HepG2 (cell line): ENCODE results near the gene QSOX1. TPM values are rescaled to one million over a fixed set of nuclear protein-coding genes. Genes with fewer than 3 reads are reported as not detected.

Experiments
- CHCHD3 ChIP-seq: sonication (generic); formaldehyde crosslinking; IDR thresholded peaks from 2 replicates; pipeline ENCODE4 v1.8.0; 2022; ENCODE audit warnings: mild to moderate bottlenecking, missing genetic modification reagents, moderate library complexity
- RCOR2 ChIP-seq: IDR thresholded peaks from 2 replicates; pipeline ENCODE4 v1.6.1; 2016; ENCODE audit warnings: missing biosample characterization, missing genetic modification reagents
- ZNF768 ChIP-seq: sonication (generic); formaldehyde crosslinking; IDR thresholded peaks from 2 replicates; pipeline ENCODE4 v1.4.0; 2020; ENCODE audit warnings: missing genetic modification reagents
- polyA plus RNA-seq, 8 experiments: library from polyadenylated mRNA; depleted of rRNA in 3 of 8; stranded (reverse) in 7 of 8; unstranded in 1 of 8; fragments of >200 nt; fragmentation: Illumina TruSeq in 4 of 8; extraction: Trizol in 4 of 8; gene quantifications; 2 replicates each; pipeline versions ENCODE4 v1.2.1 to v1.2.3, GENCODE V29; 2011 to 2016; ENCODE audit warnings: low read depth in 4 of 8, missing spikeins in 1 of 8, mixed read lengths in 1 of 8; ENCODE audit not compliant: insufficient read depth in 1 of 8
- total RNA-seq, 5 experiments: library from RNA; depleted of rRNA; stranded (reverse); fragments of >200 nt; fragmentation: Illumina TruSeq; extraction: Trizol; gene quantifications; 2 replicates each; pipeline ENCODE4 v1.2.3, GENCODE V29; 2016; ENCODE audit warnings: low read depth in 1 of 5
- TF ChIP-seq, protein P1 (sequence below): sonication (generic); formaldehyde crosslinking; conservative IDR thresholded peaks from 2 replicates; pipeline ENCODE4 v1.4.0; 2020; ENCODE audit warnings: missing genetic modification reagents
- TF ChIP-seq, protein P2 (sequence below): sonication (generic); formaldehyde crosslinking; IDR thresholded peaks from 2 replicates; pipeline ENCODE4 v1.4.0; 2020; ENCODE audit warnings: missing genetic modification reagents
- TF ChIP-seq, protein P3 (sequence below): sonication (generic); formaldehyde crosslinking; IDR thresholded peaks from 2 replicates; pipeline ENCODE4 v1.5.0; 2020; ENCODE audit warnings: mild to moderate bottlenecking, missing genetic modification reagents, borderline replicate concordance

QSOX1 gene
- total and polyA plus RNA-seq, 2 of the 13 experiments (the other 11 are each of a cell fraction or from before 2014, with no cell fraction given) = 6.8 to 40.2 TPM

DNA sequence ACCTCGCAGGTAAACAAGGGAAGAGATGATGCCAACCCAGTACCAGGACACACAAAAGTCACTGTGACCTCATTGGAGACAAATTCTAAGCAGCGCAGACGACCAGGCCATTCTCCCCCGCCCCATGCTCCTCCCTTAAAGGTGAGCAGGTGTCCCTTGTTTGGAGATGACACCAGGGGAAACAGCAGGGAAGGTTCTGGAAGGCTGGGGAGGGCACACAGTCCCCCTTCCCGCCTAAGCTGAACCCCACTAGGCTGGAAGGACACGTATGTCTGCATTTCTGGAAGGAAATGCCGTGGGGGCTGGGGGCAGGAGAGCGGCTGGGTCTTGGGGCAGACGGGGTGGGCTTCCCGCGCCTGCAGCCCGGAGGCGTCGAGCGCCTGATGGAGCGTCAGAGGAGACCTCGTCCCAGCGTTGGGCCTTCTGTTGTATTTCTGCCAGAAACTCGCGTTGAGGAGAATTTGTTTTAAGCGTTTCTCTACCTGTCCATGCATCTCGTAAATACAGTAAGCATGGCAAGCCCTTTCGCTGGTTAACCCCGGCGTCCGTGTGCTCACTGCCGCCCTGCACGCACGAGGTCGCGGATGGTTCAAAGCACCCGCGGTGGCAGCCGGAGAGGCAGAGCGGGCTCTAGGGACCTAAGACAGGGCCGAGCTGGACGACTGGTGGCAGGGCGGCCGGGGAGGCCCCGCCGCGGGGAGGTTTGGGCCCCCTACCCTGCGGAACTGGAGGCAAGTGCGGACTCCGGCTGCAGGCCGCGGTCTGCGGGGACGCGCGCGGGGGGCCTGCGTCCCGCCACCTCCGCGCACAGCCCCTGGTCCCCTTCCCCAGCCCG, 74.2 kb downstream of the QSOX1 start (continued):
- TF ChIP-seq, protein P1, sequence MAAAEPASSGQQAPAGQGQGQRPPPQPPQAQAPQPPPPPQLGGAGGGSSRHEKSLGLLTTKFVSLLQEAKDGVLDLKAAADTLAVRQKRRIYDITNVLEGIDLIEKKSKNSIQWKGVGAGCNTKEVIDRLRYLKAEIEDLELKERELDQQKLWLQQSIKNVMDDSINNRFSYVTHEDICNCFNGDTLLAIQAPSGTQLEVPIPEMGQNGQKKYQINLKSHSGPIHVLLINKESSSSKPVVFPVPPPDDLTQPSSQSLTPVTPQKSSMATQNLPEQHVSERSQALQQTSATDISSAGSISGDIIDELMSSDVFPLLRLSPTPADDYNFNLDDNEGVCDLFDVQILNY (CRISPR knock-in tag) = peak; percentile 35; the same call in 1 of the 2 replicates
- TF ChIP-seq, protein P2, sequence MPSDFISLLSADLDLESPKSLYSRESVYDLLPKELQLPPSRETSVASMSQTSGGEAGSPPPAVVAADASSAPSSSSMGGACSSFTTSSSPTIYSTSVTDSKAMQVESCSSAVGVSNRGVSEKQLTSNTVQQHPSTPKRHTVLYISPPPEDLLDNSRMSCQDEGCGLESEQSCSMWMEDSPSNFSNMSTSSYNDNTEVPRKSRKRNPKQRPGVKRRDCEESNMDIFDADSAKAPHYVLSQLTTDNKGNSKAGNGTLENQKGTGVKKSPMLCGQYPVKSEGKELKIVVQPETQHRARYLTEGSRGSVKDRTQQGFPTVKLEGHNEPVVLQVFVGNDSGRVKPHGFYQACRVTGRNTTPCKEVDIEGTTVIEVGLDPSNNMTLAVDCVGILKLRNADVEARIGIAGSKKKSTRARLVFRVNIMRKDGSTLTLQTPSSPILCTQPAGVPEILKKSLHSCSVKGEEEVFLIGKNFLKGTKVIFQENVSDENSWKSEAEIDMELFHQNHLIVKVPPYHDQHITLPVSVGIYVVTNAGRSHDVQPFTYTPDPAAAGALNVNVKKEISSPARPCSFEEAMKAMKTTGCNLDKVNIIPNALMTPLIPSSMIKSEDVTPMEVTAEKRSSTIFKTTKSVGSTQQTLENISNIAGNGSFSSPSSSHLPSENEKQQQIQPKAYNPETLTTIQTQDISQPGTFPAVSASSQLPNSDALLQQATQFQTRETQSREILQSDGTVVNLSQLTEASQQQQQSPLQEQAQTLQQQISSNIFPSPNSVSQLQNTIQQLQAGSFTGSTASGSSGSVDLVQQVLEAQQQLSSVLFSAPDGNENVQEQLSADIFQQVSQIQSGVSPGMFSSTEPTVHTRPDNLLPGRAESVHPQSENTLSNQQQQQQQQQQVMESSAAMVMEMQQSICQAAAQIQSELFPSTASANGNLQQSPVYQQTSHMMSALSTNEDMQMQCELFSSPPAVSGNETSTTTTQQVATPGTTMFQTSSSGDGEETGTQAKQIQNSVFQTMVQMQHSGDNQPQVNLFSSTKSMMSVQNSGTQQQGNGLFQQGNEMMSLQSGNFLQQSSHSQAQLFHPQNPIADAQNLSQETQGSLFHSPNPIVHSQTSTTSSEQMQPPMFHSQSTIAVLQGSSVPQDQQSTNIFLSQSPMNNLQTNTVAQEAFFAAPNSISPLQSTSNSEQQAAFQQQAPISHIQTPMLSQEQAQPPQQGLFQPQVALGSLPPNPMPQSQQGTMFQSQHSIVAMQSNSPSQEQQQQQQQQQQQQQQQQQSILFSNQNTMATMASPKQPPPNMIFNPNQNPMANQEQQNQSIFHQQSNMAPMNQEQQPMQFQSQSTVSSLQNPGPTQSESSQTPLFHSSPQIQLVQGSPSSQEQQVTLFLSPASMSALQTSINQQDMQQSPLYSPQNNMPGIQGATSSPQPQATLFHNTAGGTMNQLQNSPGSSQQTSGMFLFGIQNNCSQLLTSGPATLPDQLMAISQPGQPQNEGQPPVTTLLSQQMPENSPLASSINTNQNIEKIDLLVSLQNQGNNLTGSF (CRISPR knock-in tag) = no peak
- TF ChIP-seq, protein P3, sequence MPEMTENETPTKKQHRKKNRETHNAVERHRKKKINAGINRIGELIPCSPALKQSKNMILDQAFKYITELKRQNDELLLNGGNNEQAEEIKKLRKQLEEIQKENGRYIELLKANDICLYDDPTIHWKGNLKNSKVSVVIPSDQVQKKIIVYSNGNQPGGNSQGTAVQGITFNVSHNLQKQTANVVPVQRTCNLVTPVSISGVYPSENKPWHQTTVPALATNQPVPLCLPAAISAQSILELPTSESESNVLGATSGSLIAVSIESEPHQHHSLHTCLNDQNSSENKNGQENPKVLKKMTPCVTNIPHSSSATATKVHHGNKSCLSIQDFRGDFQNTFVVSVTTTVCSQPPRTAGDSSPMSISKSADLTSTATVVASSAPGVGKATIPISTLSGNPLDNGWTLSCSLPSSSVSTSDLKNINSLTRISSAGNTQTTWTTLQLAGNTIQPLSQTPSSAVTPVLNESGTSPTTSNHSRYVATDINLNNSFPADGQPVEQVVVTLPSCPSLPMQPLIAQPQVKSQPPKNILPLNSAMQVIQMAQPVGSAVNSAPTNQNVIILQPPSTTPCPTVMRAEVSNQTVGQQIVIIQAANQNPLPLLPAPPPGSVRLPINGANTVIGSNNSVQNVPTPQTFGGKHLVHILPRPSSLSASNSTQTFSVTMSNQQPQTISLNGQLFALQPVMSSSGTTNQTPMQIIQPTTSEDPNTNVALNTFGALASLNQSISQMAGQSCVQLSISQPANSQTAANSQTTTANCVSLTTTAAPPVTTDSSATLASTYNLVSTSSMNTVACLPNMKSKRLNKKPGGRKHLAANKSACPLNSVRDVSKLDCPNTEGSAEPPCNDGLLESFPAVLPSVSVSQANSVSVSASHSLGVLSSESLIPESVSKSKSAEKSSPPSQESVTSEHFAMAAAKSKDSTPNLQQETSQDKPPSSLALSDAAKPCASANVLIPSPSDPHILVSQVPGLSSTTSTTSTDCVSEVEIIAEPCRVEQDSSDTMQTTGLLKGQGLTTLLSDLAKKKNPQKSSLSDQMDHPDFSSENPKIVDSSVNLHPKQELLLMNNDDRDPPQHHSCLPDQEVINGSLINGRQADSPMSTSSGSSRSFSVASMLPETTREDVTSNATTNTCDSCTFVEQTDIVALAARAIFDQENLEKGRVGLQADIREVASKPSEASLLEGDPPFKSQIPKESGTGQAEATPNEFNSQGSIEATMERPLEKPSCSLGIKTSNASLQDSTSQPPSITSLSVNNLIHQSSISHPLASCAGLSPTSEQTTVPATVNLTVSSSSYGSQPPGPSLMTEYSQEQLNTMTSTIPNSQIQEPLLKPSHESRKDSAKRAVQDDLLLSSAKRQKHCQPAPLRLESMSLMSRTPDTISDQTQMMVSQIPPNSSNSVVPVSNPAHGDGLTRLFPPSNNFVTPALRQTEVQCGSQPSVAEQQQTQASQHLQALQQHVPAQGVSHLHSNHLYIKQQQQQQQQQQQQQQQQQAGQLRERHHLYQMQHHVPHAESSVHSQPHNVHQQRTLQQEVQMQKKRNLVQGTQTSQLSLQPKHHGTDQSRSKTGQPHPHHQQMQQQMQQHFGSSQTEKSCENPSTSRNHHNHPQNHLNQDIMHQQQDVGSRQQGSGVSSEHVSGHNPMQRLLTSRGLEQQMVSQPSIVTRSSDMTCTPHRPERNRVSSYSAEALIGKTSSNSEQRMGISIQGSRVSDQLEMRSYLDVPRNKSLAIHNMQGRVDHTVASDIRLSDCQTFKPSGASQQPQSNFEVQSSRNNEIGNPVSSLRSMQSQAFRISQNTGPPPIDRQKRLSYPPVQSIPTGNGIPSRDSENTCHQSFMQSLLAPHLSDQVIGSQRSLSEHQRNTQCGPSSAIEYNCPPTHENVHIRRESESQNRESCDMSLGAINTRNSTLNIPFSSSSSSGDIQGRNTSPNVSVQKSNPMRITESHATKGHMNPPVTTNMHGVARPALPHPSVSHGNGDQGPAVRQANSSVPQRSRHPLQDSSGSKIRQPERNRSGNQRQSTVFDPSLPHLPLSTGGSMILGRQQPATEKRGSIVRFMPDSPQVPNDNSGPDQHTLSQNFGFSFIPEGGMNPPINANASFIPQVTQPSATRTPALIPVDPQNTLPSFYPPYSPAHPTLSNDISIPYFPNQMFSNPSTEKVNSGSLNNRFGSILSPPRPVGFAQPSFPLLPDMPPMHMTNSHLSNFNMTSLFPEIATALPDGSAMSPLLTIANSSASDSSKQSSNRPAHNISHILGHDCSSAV (CRISPR knock-in tag) = no peak
- TF ChIP-seq RCOR2 (no peak), CHCHD3 (CRISPR knock-in tag) (peak; percentile 46; the same call in 1 of the 2 replicates), ZNF768 (CRISPR knock-in tag) (0 out of 2 replicates have a peak, but pooled peaks have one; percentile 23)
